HG03060 (cell line): ENCODE data around the gene ERBB4.
"Not testable (repeated sequence)": the region's sequence is repeated elsewhere in the genome, so short reads cannot be mapped to it uniquely, and the experiment has no call there.

ENCODE experiments used
- ATAC-seq: cut with Tn5 transposase; IDR thresholded peaks from one replicate; pipeline ENCODE4 v1.9.1; 2021; ENCODE audit warnings: low read depth, moderate number of reproducible peaks; ENCODE audit not compliant: unreplicated experiment

ERBB4 gene

DNA sequence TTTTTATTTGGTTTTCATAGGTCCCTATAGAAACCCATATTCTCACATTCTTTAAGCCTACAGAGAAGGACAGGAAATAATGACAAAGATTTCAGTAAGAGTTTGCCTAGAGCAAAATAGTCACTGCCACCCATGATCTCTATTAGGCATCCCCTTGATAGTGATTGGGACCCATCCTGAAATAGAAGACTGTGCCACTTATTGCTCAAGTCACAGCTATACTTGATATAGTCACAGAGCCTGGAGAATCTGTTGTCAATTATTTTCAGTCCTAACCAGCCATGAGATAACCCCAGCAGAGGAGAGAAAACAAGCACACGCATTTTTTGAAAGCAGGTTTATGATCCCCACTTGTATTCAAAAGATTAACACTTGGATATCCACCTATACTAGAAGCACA lies 8.2 kb downstream of the ERBB4 start:
- ATAC-seq = no peak

DNA sequence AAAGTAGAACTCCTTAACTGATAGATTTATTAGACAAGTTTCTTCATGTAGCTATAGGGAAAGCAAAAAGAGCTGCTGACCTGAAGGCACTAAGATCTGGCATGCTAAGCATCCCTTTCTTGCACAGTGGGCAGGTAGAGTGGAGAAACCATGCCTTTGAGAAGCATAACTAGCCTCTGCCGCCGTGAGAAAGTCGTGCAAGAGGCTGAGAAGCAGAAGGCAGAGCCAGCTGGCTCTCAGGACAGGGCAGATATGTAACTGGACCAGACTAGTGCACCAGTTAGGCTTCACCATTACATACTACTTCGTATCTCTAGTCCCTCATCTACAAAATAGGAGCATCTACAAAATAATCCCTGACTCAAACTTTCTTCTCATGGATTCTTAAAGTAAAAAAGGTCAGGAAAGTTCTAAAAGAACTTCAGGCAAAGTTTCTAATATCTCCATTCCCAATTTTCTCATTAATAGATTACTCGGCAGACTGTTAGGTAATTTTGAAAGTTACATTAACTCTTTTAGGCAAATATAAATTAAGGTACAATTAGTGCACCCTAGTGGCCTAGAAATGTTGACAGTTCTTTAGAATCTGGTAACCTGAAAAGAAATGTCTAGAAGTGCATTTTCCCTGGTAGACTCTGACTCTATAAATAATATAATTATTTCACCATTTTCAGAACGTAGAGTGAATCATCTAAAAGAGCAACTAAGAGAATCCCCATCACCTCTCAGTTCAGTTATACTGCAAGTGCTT lies 10.3 kb downstream of the ERBB4 start:
- no peak for ATAC-seq

DNA sequence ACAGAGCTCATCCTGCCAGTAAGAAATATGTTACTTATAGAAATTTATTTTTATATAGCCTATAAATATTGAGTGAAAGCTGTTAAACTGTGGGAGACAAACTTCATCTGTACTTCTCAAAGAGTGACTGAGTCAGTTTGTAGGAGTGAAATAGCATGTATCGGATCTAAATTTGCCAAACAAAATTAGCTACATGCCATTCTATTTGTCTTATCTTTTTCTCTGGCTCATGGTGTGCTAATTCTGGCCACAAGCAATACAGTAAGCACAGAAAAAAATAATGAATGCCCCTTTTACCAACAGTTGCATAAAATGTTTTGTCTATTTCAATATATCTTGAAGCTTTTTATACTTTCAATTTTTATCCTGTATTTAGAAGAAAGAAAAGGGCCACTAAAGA lies 12.5 kb downstream of the ERBB4 start:
- no peak for ATAC-seq

DNA sequence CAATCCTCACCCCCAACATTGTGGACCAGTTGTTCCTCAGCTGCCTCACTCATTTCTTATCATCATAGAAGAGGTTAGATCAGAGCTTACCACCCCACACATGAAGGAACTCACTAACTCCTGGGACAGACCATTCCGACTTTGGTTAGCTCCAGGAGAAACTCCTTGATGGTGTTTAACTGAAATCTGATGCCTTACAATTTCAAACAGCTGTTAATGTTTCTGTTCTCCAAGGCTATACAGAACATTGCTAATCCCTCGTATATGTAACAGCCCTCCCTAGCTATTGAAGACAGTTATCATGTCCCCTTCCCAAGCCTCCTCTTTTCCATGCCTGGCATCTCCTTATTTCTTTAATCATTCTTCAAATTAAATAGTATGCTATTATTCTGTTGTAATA lies 14.8 kb downstream of the ERBB4 start:
- no peak for ATAC-seq

DNA sequence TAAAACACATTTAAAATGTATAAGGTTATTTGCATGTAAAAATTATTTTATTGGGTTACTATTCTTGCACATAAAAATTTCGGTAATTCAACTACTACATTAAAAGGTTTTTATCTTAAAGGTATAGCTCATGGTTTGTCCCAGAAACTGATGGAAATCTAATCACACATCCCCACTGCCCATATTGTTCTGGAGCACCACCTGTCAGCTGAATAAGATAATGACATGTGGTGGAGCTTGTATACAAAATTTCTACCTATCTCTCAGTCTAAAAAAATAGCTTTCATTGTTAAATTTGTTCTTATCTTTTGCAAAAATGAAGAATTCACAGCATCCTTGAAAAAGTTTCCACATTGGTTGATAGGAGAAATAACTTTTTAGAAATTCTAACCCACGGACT lies 18.3 kb downstream of the ERBB4 start:
- no peak for ATAC-seq

DNA sequence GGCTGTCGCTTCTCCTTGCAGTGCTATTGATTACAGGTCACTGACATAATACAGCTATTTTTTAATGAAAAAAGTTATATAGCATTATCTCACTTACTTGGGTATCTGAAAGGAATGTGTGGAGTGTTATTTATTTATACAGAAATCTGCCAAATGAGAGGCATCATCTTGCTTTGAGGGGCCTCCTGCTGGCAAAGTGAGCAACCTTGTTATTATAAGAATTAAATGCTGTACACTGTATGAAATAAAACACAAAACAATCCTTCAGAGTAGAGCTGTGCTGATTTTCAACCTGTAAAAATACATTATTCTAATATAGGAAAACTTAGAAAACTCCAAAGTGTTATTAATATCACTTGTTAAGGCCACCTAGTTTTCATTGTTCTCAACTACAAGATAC lies 20.9 kb downstream of the ERBB4 start:
- ATAC-seq = no peak

DNA sequence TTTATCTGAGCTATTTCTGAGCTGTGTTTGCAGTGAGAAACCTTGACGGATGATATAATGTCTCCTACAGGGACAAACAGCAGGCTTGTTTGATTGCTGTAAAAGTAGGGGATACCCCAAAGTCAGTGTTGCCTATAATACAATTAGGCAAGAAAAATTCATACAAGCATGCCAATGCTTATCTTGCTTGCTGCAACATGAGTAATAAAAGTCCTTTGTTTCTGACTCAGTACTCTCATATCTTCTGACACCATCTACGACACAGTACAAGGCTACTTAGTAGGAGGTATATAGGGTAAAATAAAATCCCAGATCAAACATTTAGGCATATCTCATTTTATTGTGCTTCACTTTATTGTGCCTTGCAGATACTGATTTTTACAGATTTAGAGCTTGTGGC lies 33.0 kb downstream of the ERBB4 start:
- ATAC-seq = peak; percentile 69

DNA sequence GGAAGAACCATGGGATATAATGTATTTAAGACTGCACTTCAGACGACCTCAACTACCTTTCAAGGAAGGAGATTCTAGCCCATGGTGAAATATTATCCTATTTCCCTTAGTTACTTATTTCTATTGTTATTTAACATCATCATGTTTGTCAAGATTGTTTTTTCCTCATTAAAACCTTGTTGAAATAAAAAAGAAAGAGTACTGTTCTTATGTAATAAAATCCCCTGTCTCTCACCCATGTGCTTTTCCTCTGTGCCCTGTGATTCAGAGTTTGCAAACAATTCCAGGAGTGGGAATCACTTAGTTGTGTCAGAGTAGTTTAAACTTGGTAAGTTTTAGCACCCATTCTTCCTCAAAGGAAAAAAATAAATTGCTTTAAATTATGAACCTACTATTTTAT lies 43.6 kb downstream of the ERBB4 start:
- no peak for ATAC-seq

DNA sequence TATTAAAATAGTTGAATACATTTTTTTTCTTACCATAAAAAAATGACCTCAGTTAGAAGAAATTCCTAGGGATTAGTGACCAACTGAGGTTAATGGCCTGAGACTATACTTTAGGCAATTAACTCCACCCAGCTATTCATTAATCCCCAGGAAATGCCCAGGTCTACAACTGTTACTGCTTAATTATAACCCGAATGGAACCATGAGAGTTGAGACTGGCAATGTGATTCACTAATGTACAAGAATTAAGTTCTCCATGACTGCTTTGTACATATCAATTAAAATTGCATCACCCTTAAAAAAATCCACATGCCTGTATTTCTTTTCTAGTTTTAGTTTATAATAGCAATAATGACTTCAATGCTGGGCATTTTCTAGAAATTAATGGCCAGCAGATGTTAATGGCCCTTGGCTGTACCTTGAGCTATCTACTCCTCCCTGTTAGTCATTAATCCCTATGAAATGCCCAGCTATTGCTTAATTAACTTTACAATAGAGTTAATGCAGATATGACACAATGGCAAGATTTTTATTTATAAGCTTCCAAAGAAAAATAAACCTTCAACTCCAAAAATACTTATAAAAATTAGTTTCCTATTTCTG lies 44.1 kb downstream of the ERBB4 start:
- no peak for ATAC-seq

DNA sequence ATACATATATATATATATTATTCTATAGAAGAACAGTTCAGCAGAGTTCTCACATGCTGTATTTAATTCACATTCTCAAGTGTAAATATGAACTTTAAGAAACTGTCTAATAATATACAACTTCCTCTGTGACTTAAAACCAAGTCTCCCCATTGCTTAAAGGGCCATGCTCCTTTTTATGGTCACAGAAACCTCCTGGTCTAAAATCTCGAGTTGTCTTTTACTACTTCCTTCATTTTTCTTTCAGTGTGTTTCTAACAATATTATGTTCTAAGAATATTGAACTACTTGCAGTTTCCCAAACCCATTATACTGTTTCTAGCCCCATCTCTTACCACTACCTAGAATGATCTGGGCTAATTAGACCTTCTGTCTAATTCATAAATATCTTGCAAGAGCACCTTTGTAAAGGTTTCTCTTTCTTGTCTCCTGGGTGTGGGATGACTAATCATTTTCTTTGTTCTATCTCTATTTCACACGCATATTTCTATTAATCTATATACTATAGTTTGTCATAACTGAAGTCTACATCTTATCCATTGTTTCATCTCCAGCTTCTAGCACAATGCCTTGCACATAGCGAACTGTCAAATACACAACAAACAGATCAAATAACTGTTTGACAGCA lies 48.8 kb downstream of the ERBB4 start:
- ATAC-seq = peak; percentile 50

DNA sequence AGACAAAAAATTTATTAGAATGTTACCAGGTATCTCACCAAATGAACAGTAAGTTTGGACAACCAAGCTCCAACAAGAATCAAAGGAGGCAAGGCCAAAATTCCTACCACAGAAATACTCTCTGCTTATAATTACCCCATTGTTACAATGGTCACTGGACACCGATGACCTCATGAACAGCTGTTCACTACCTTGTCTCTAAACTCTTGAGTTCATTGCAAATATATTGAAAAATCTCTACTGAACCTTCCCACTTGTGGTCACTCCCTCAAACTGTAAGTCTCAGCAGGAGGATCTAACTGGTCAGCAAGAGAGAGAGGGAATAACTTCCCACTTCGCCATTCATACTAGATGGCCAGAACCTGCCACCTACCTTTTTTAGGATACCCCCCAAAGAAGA lies 50.0 kb downstream of the ERBB4 start:
- no peak for ATAC-seq

DNA sequence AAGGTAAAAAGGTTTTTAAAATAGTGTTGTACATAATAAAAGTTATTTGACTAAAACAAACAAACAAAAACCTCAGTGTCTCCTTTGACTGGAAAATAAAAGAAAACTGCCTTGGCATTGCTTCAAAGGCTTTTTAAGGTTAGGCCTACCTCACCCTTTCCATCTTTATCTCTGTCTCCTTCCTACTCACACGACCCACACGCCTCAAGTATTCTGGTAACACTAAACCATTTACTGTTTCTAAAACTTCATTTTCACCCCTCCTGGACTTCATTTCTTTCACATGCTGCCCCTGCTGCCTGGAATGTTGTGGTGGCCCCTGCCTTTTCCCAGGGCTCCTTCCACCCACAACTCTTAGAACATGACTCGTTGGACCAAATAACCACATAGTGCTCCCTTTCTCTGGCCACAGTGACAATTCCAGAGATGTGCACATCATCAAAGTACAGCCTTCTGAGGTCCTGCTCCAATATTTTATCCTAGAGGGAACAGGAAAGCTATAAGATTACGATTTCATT lies 54.0 kb downstream of the ERBB4 start:
- ATAC-seq = no peak

DNA sequence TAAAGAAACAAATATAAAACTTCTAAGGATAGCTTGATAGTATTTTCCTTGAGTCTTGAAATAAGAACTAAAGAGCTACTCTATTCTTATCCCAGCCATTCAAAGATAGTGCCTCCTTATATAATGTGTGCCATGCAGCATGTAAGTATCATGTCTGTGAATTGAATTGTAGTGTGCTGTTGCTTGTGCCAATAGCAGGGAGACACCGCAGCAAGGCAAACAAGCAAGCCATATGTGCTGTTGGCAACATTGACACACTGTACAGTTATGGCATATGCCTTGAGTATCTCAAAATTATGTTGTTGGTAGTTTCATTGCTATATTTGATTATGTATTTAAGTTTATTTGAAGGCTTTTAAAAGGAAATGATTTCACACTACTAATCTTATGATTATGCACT lies 58.2 kb downstream of the ERBB4 start:
- no peak for ATAC-seq

DNA sequence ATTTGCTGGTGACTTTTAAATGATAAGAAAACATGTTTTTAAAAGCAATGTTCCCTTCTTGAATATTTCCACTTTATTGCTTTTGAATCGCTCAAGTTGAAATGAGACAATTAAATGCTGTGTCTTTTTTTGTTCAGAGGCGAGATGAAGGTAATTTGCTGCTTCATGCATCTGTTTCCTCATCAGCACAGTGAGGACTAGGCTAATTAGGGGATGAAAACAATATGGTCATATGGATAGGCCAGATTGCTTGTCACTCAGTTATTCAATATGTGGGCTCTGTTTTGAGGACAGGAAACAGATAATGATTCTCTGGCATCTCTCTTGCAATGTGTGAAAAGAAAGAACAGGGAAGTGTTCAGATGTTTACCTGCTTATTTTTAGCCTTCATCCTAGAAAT lies 61.0 kb downstream of the ERBB4 start:
- no peak for ATAC-seq

DNA sequence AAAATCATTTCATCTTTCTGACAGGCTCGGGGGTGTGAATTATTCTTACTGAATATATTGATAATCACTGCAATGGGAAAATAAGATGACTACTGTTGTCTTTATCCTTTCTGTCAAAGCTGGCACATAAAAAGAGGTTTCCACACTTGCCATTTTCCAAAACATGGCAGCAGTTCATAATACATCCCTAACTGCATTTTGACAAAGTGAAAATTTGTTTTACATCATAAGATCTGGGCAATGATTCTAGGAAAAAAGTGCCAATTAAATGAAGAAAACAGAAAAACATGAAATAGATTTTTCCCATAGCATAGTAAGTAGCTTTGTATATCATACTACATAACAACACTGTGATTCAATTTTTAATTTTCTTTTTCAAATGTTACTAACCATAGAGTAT lies 65.4 kb downstream of the ERBB4 start:
- no peak for ATAC-seq

DNA sequence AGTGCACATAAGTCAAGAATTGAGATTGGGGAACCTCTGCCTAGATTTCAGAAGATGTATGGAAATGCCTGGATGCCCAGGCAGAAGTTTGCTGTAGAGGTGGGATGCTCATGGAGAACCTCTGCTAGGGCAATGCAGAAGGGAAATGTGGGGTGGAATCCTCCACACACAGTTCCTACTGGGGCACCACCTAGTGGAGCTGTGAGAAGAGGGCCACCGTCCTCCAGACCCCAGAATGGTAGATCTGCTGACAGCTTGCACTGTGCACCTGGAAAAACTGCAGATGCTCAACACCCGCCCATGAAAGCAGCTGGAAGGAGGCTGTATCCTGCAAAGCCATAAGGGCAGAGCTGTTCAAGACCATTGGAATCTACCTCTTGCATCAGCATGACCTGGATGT lies 71.1 kb downstream of the ERBB4 start:
- ATAC-seq = not testable (repeated sequence)

DNA sequence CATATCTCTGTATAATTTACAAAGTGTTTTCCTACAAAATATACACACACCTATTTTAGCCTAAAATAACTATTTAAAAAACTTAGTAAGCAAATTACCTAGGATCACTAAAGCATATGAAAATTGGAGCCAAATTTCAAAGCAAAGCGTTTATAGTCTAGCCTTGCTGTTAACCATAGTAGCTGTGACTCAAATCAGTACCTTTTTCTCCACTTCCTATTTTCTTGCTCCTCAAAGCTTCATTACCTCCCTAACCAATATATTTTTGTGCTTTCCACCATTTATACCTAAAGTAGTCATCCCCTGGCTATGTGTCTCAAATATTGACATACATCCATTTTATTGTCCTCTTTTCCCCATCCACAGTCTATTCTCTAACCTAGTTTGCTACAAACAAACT lies 73.1 kb downstream of the ERBB4 start:
- no peak for ATAC-seq

DNA sequence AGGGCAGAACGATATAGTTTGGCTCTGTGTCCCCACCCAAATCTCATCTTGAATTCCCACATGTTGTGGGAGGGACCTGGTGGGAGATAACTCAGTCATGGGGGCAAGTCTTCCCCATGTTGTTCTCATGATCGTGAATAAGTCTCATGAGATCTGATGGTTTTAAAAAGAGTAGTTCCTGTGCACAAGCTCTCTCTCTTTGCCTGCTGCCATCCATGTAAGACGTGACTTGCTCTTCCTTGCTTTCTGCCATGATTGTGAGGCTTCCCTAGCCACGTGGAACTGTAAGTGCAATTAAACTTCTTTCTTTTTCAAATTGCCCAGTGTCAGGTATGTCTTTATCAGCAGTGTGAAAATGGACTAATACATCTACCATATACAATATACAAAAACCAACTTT lies 76.9 kb downstream of the ERBB4 start:
- ATAC-seq = not testable (repeated sequence)

DNA sequence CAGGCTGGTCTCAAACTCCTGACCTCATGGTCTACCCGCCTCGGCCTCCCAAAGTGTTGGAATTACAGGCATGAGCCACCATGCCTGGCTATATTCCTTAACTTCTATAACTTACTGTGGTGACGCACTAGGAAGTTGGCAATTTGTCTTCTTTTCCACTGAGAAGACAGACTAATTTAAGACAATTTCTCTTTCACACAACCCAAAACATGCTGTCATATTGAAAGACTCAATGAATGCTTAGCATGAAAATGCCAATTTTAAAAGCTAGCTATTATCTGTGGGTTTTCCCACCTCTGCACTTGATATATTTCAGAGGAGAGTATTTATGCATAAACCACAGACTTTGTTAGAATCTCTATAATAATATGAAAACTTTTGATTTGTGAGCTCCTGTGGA lies 84.5 kb downstream of the ERBB4 start:
- ATAC-seq = no peak

DNA sequence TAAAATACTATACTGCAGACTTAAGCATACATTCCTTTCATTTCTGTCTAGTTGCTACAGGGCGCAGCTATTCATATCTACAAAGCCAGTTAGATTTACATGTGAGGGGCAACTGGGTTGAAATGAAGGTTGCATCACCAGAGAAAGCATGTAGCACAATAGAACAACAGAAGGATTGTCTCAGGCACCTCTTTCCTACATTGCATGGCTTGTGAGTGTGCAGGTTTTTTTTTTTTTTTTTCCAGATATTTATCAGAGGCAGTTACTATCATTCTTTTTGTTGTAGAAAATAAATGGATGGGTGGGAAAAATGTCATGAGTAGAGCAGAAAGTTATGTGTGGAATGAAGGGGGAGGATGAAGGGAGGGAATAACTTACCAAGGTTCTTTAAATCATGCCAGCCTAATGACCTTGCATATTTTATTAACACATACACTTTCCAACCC lies 86.8 kb downstream of the ERBB4 start:
- no peak for ATAC-seq

DNA sequence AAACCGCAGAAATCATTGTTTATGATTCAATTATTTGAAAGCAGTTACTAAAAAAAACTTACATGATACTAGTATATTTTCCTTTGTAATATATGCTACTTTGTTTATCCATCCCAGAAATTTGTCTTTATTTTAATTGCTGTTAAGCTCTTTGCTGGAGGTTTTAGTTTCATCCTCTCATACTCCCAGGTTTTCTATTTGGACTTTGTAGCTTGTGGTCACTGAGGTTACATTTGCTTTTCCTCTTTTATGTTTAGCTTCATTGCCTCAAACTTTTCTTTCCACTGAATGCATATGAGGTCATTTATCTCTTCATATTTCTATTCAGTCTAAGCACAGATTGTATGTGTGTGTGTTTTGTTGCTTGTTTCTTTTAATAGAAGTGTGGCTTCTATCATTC lies 89.9 kb downstream of the ERBB4 start:
- ATAC-seq = no peak

DNA sequence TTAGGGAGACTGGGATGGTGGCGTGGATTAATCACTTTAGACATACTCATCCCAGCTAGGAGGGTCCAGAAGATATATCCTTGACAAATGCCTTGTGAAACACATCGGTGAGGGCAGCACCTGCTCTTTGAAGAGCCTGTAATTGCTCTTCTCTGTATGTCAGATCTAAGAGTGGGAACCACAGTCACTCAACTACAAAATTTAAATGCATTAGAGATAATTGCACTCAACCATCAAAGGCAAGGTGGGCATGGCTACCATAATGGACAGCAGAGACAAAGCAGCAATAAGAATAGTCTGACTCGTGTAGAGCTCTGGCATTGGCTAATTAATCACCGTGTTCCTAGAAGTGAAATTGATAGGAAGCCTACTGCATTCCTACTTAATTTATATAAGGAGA lies 96.8 kb downstream of the ERBB4 start:
- no peak for ATAC-seq
